Suprapubic skin (tissue), 4 donors: ENCODE measurements around the gene PSMG4. TPM values are rescaled to one million over a fixed set of nuclear protein-coding genes. Genes with fewer than 3 reads are reported as not detected.

Experiments
- DNase-seq, 2 donors: peaks; one replicate each; pipeline ENCODE4 v3.0.0-alpha.2; 2019; ENCODE audit warnings: low spot score in 2 of 2
- H3K27ac ChIP-seq: fragments of 200-600 bp; sonication (generic); one replicate; pipeline ENCODE4 v1.5.1; 2019
- H3K27me3 ChIP-seq: fragments of 200-600 bp; sonication (generic); one replicate; pipeline ENCODE4 v1.5.1; 2019
- H3K36me3 ChIP-seq: fragments of 200-600 bp; sonication (generic); one replicate; pipeline ENCODE4 v1.5.1; 2019
- H3K4me1 ChIP-seq: fragments of 200-600 bp; sonication (generic); one replicate; pipeline ENCODE4 v1.5.1; 2019
- H3K4me3 ChIP-seq: fragments of 200-600 bp; sonication (generic); one replicate; pipeline ENCODE4 v1.5.1; 2019; ENCODE audit warnings: mild to moderate bottlenecking
- H3K9me3 ChIP-seq: fragments of 200-600 bp; sonication (generic); one replicate; pipeline ENCODE4 v1.5.1; 2019
- EP300 ChIP-seq: sonication (generic); formaldehyde crosslinking; IDR thresholded peaks from one replicate; pipeline ENCODE4 v1.6.1; 2017; ENCODE audit warnings: antibody characterized with exemption
- POLR2A ChIP-seq, 2 donors: fragments of 450-650 bp; IDR thresholded peaks; one replicate each; pipeline ENCODE4 v1.6.1; 2017; ENCODE audit warnings: antibody characterized with exemption in 2 of 2, mild to moderate bottlenecking in 2 of 2, moderate library complexity in 2 of 2
- POLR2AphosphoS5 ChIP-seq, 3 donors: sonication (generic); formaldehyde crosslinking; IDR thresholded peaks; one replicate each; pipeline ENCODE4 v1.6.1; 2017; ENCODE audit warnings: antibody characterized with exemption in 3 of 3
- WGBS: methylation state at CpG from one replicate; pipeline ENCODE4 v1.1.5; 2018; 5-methylcytosine and 5-hydroxymethylcytosine counted together
- total RNA-seq, 4 donors: library from RNA; depleted of rRNA; stranded (reverse); fragments of >200 nt; gene quantifications; one replicate each; pipeline ENCODE4 v1.1.0, GENCODE V29; 2016
- TF ChIP-seq, protein P1 (sequence below), 2 donors: fragments of 200-600 bp in 1 of 2; fragments of 450-650 bp in 1 of 2; sonication (generic) in 1 of 2; IDR thresholded peaks; one replicate each; pipeline ENCODE4 v1.5.1; 2016 to 2019; ENCODE audit warnings: antibody characterized with exemption in 2 of 2, mild to moderate bottlenecking in 1 of 2, moderate library complexity in 1 of 2

Gene PSMG4
- total RNA-seq, 4 donors from 2014 or later: 11.4 to 32.6 (median 21.1) TPM

DNA sequence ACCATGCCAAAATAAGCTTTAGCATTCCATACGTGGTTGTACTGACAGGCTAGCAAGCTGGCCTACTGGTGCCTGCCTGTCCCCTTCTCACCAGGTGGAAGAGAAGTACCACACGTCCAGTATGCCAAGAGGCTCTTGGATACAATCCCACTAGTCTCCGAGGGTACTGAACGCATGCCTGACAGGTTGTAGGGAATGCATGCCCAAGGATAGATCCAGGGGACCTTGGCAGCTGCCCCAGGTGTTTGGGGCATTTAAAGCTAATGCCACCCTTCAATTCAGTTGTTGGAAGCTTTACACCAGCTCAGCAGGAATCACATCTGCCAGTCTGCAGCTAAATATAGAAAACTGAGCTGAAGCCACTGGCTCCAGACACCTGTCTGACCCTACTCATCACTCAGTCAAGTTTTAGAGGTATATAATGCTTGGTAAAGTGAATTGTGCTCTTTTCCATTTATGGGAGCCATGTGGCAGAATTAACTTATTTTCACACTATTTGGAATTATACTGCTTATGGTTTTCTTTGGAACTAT, 36.2 kb upstream of the PSMG4 start:
- peaks cover 11% of the 10 kb centered on the region for H3K4me1 ChIP-seq
- H3K27ac ChIP-seq: no peak overlapping the region
- H3K27me3 ChIP-seq: peaks cover 15% of the 10 kb centered on the region
- DNase-seq: no peak
- no peak overlapping the region for H3K4me3 ChIP-seq
- 60% methylated on average over 1 of the region's 4 CpGs for WGBS
- no peaks in the 10 kb centered on the region for H3K9me3 ChIP-seq
- TF ChIP-seq POLR2A (IDR thresholded peaks at IDR 0.05): no peak
- TF ChIP-seq POLR2AphosphoS5 (IDR thresholded peaks at IDR 0.05): no peak
- TF ChIP-seq EP300: no peak
- TF ChIP-seq, protein P1, sequence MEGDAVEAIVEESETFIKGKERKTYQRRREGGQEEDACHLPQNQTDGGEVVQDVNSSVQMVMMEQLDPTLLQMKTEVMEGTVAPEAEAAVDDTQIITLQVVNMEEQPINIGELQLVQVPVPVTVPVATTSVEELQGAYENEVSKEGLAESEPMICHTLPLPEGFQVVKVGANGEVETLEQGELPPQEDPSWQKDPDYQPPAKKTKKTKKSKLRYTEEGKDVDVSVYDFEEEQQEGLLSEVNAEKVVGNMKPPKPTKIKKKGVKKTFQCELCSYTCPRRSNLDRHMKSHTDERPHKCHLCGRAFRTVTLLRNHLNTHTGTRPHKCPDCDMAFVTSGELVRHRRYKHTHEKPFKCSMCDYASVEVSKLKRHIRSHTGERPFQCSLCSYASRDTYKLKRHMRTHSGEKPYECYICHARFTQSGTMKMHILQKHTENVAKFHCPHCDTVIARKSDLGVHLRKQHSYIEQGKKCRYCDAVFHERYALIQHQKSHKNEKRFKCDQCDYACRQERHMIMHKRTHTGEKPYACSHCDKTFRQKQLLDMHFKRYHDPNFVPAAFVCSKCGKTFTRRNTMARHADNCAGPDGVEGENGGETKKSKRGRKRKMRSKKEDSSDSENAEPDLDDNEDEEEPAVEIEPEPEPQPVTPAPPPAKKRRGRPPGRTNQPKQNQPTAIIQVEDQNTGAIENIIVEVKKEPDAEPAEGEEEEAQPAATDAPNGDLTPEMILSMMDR (IDR thresholded peaks at IDR 0.05): no peak
- H3K36me3 ChIP-seq: no peaks in the 10 kb centered on the region

DNA sequence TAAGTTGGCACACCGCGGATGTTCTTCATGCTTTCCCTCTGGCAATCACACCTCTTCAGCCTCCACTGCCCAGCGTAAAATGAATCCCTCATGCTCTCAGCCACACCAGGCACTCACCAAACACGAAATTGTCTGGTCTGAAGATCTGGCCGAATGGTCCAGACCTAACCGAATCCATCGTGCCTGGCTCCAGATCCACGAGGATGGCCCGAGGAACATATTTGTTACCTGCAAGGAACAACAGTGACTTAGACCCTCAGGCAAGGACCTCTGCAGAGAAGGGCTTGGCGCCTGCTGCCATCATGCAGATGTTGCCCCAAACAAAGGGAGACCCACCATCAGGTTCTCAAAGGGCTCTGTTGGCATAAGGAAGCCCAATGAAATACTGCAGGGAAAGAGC, 32.7 kb upstream of the PSMG4 start:
- 88% methylated on average over 10 of the region's 10 CpGs for WGBS
- H3K4me1 ChIP-seq: peaks cover 46% of the 10 kb centered on the region
- DNase-seq: no peak
- H3K4me3 ChIP-seq: no peak overlapping the region
- no peaks in the 10 kb centered on the region for H3K36me3 ChIP-seq
- H3K27me3 ChIP-seq: peaks cover 47% of the 10 kb centered on the region
- TF ChIP-seq EP300: no peak
- no peak for TF ChIP-seq POLR2A (IDR thresholded peaks at IDR 0.05)
- TF ChIP-seq POLR2AphosphoS5 (IDR thresholded peaks at IDR 0.05): no peak
- TF ChIP-seq, protein P1 (IDR thresholded peaks at IDR 0.05): no peak
- no peak overlapping the region for H3K27ac ChIP-seq
- H3K9me3 ChIP-seq: no peaks in the 10 kb centered on the region

DNA sequence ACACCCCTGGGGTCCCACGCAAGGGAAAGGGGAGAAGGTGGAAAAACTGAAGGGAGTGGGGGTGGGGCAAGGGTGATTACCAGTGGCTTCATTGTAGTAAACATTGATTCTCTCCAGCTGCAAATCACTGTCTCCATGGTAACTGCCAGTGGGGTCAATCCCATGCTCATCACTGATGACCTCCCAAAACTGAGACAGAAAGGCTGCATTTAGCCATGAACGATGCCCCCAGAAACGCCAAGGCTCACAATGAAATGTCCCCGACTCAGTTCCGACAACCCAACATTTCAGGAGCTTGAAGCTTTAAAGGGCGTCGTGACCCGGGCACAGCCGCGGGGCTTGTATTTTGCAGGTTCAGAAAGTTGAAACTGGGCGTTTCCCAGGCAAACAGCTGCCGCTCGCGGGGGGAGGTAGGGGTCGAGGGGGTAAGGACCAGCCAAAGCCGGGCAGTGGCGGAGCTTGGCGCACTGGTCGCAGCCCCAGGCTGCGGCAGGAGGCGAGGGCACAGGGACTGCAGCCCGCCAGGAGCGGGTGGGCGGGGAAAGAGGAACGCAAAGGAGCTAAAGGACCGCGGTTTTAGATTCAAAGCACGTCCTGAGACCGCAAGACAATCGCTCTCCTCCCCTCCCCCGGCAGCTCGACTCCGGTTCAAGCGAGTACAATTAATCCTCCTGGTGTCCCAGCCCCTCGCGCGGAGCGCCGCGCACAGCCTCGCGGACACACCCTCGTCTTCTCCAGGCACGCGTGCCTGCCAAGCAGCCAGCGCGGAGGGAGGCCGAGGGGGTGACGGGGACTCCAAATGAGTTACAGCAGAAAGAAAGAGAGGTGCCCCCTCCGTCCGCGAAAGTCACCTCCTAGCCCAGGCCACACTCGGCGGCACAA, 32.0 kb upstream of the PSMG4 start:
- Histone ChIP-seq H3K4me1 (peaks cover 50% of the 10 kb centered on the region), H3K36me3 (no peaks in the 10 kb centered on the region), H3K27ac (no peak overlapping the region), H3K4me3 (peak overlapping the region; percentile 48), H3K27me3 (peaks cover 52% of the 10 kb centered on the region), H3K9me3 (no peaks in the 10 kb centered on the region)
- 50% methylated on average over 2 of the region's 54 CpGs for WGBS
- no peak for DNase-seq
- TF ChIP-seq, protein P1 (IDR thresholded peaks at IDR 0.05): no peak
- TF ChIP-seq POLR2AphosphoS5 (IDR thresholded peaks at IDR 0.05) (no peak), POLR2A (IDR thresholded peaks at IDR 0.05) (no peak), EP300 (no peak)

DNA sequence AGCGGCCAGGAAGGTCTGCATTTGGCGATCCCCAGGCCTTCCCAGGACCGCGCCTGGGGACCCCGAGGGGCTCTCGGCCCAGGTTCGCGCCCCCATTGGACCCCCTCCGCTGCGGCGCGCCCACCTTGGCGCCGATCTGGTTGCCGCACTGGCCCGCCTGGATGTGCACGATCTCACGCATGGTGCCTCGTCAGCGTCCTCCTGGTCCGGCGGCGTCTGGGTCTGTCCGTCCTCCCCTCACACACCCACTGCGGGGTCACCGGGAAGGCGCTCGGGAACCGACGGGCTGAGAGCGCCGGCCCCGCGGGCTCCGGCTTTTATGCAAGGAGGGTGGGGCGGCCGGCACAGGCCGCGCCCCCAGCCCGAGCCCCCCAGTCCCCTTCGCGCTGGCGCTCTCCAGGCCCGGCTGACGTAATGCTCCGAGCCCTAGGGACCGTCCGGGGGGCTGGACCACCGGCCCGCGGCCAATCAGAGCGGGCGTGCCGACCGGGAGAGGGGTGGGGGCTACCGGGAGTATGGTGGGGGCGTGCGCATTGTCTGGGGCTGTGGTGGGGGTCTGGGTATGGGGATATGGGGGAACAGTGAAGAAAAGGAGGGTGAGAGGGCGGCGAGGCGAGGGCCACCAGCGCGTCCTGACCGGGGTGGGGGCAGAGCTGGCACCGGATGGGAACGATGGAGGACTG, 31.2 kb upstream of the PSMG4 start, which contains the start of gene TUBB2B:
Gene TUBB2B (minus strand): TSS at position 291 of the 683 bp plus-strand sequence. CDS start 110 bp downstream, at position 181.
- WGBS: 1% methylated on average over 42 of the region's 66 CpGs
- H3K4me3 ChIP-seq: peak within 1 kb of the TSS; percentile 48
- H3K36me3 ChIP-seq: no peaks in the 10 kb centered on the region
- H3K27ac ChIP-seq: no peak within 1 kb of the TSS
- no peaks in the 10 kb centered on the region for H3K9me3 ChIP-seq
- peaks cover 60% of the 10 kb centered on the region for H3K27me3 ChIP-seq
- peaks cover 57% of the 10 kb centered on the region for H3K4me1 ChIP-seq
- no peak for DNase-seq
- TF ChIP-seq EP300: no peak
- no peak for TF ChIP-seq POLR2AphosphoS5 (IDR thresholded peaks at IDR 0.05)
- TF ChIP-seq, protein P1 (IDR thresholded peaks at IDR 0.05): no peak
- TF ChIP-seq POLR2A (IDR thresholded peaks at IDR 0.05): no peak
